Measurements from ENCODE around the gene LMX1A. TPM values are rescaled to one million over a fixed set of nuclear protein-coding genes. Genes with fewer than 3 reads are reported as not detected.

LMX1A gene
- total RNA-seq, 4 donors from 2014 or later = 0.18 to 0.67 (median 0.38) TPM; not detected in 1

GRCh38 chr1:165217958-165218357, 138.6 kb downstream of the LMX1A start:
- no peak overlapping the region for H3K27ac ChIP-seq
- no peak for TF ChIP-seq POLR2A (IDR thresholded peaks at IDR 0.05)
- TF ChIP-seq, protein P1, sequence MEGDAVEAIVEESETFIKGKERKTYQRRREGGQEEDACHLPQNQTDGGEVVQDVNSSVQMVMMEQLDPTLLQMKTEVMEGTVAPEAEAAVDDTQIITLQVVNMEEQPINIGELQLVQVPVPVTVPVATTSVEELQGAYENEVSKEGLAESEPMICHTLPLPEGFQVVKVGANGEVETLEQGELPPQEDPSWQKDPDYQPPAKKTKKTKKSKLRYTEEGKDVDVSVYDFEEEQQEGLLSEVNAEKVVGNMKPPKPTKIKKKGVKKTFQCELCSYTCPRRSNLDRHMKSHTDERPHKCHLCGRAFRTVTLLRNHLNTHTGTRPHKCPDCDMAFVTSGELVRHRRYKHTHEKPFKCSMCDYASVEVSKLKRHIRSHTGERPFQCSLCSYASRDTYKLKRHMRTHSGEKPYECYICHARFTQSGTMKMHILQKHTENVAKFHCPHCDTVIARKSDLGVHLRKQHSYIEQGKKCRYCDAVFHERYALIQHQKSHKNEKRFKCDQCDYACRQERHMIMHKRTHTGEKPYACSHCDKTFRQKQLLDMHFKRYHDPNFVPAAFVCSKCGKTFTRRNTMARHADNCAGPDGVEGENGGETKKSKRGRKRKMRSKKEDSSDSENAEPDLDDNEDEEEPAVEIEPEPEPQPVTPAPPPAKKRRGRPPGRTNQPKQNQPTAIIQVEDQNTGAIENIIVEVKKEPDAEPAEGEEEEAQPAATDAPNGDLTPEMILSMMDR (IDR thresholded peaks at IDR 0.05) = no peak
- H3K36me3 ChIP-seq = no peaks in the 10 kb centered on the region
- DNase-seq = no peak
- H3K4me3 ChIP-seq = no peak overlapping the region
- intact Hi-C loops (cut with DNase I) = no loop called here
- peaks cover 0 to 14% (median 0%) of the 10 kb centered on the region in 3 donors for H3K4me1 ChIP-seq
- H3K27me3 ChIP-seq = peaks cover 0 to 38% (median 0%) of the 10 kb centered on the region in 4 donors
- 55% methylated on average over 1 of the region's 1 CpG for WGBS, 2 donors
- H3K9me3 ChIP-seq = no peaks in the 10 kb centered on the region

DNA sequence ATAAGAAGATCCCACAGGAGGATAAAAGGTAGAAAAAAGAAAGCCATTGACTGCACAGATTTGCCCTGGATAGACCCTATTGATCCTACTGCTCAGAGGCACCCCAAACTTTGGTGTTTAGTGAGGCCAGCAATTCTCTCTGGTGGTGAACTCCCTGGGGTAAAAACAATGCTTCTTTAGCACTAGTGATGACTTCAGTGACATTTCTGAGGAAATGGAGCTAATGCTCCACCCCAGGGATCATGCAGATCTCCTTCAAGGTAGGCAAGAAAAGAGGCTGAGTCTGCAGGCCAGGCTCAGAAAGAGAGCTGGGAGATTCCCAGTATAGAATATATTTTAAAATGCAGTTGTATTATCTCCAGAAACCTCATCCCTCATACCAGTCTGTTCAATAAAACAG, 140.3 kb downstream of the LMX1A start:
- Histone ChIP-seq H3K27me3 (peaks cover 0 to 38% (median 0%) of the 10 kb centered on the region in 4 donors), H3K4me1 (peaks cover 0 to 2% (median 0%) of the 10 kb centered on the region in 3 donors), H3K4me3 (no peak overlapping the region), H3K9me3 (no peaks in the 10 kb centered on the region), H3K36me3 (no peaks in the 10 kb centered on the region), H3K27ac (no peak overlapping the region)
- intact Hi-C loops (cut with DNase I) = no loop called here
- DNase-seq = no peak
- TF ChIP-seq POLR2A (IDR thresholded peaks at IDR 0.05) = no peak
- TF ChIP-seq, protein P1 (IDR thresholded peaks at IDR 0.05) = no peak

DNA sequence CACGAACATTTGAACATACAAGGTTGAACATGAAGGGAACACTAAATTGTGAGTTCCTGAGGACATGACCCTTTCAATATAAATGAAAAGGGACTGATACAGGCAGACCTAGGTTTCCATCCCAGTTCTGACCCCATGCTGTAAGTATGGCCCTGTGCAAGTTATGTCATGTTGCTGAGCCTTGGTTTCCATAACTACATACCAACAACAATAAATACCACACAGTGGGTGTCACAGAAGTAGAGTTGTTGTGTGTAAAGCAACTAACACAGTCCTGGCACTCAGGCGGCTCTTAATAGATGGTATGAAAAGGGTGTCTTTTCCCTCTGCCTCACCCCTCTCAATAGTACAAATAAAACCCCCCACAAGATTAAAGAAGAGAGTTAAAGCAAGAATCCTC, 140.8 kb downstream of the LMX1A start:
- Histone ChIP-seq H3K27me3 (peaks cover 0 to 38% (median 0%) of the 10 kb centered on the region in 4 donors), H3K27ac (no peak overlapping the region), H3K9me3 (no peaks in the 10 kb centered on the region), H3K4me3 (no peak overlapping the region), H3K36me3 (no peaks in the 10 kb centered on the region), H3K4me1 (no peaks in the 10 kb centered on the region)
- TF ChIP-seq POLR2A (IDR thresholded peaks at IDR 0.05) = no peak
- TF ChIP-seq, protein P1 (IDR thresholded peaks at IDR 0.05) = no peak
- DNase-seq = no peak
- intact Hi-C loops (cut with DNase I) = no loop called here
- 55 to 58% methylated on average over 2 of the region's 2 CpGs for WGBS, 2 donors

DNA sequence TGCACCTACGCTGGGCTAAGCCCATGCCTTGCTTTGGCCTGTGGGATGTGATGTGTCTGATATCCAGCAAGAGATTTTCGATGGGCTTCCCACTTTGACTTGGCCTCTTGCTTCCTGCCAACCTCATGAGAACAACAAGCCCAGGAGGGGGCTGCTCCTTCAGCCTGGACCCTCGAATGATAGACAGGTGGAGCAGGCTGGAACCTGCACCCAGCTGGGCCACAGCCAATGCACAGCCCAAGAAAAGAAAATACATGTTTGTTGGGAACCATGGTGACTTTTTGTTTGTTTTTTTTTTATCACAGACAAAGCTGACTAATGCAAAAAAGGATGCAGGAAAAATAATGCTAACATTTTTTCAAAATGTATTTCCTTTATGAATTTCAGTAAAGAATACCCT, 144.3 kb downstream of the LMX1A start:
- DNase-seq = no peak
- Histone ChIP-seq H3K4me3 (no peak overlapping the region), H3K9me3 (no peaks in the 10 kb centered on the region), H3K4me1 (no peaks in the 10 kb centered on the region), H3K27me3 (peaks cover 0 to 21% (median 0%) of the 10 kb centered on the region in 4 donors), H3K27ac (no peak overlapping the region), H3K36me3 (no peaks in the 10 kb centered on the region)
- intact Hi-C loops (cut with DNase I) = no loop called here
- TF ChIP-seq, protein P1 (IDR thresholded peaks at IDR 0.05) = no peak
- no peak for TF ChIP-seq POLR2A (IDR thresholded peaks at IDR 0.05)
- 38 to 47% methylated on average over 3 of the region's 3 CpGs for WGBS, 2 donors

DNA sequence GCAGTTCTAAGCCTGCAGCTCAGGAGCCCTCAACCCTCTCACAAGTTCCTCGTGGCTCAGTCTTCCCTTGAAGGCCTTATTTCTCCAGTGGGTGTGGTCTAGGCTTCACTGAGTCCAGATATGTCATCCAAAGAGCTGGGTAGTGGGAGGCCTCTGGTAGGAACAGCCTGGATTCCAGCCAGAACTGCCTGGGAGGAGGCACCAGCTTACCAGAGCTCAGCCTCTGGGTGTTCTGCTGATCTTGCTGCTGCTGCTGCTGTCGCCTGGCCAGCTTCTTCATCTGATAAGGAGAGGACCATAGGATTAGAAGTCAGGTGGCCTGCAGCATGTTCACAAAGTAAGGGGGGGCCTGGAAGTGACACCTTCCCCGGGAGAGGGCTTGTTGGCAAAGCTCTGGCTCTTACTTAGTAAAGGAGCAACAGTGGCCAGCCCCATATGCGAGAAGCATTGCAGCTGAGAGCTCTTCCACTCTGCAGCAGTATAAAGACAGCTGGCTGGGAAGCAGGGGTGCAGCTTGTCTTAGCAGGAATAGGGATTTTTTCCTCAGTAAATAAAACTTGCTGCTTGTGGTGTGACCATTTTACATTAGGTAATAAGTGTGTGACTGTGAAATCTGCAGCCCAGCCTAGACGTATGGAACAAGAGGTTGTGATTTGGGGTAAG, 148.5 kb downstream of the LMX1A start:
- H3K27ac ChIP-seq = no peak overlapping the region
- DNase-seq = no peak
- no peaks in the 10 kb centered on the region for H3K4me1 ChIP-seq
- intact Hi-C loops (cut with DNase I) = no loop called here
- 13 to 54% methylated on average over 1 to 5 of the region's 5 CpGs for WGBS, 2 donors
- peaks cover 0 to 4% (median 0%) of the 10 kb centered on the region in 4 donors for H3K27me3 ChIP-seq
- H3K36me3 ChIP-seq = no peaks in the 10 kb centered on the region
- TF ChIP-seq POLR2A (IDR thresholded peaks at IDR 0.05) = no peak
- H3K4me3 ChIP-seq = no peak overlapping the region
- no peaks in the 10 kb centered on the region for H3K9me3 ChIP-seq

Measured in esophagus squamous epithelium (tissue), 5 donors.